EH (cell line): ENCODE data around the gene ANP32A.
A peak's percentile ranks its signal among the peaks of the same experiment; 100 is the strongest.

ENCODE experiments used
- DNase-seq: peaks from one replicate; pipeline ENCODE4 v3.0.0-alpha.2; 2015; ENCODE audit warnings: low read depth

The ANP32A gene

DNA sequence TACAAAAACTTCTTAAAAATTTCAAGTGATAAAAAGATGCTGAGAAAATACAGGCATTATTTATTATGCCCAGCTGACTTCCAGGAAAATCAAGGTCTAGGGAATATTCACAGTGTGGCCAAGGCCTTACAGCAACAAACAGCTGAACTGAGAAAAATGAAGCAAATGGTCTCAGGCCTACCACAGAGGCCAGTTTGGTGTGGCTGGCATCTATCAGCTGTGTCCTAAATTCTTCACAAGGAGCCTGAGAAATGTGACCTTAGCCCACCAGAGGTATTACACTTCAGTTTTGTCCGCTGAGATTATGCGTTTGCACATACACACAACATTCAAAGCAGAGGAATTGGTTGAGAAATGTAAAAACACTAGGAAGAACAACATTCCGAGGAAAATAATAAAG is 77.4 kb downstream of the ANP32A start:
- DNase-seq = no peak

GRCh38 chr15:68739390-68740080 is 81.2 kb downstream of the ANP32A start:
- no peak for DNase-seq

DNA sequence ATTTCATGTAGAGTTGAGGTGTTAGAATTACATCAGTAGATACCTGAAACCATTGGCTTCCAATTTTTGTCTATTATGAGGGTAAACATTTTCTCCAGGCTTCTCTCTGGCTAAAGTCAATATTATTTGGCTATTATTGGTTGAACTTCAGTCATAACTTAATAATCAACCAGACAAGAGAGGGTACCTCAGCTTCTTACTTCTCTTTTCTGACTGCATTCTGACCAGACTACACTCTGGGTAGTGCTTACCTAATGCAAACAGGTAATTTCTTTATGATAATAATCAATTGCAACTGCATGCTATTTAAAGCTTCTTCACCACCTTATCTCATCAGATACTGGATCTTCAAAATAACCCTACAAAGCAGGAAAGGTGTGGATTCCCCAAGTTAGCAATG is 85.1 kb downstream of the ANP32A start:
- DNase-seq = no peak

- no peak for DNase-seq
Observed at GRCh38 chr15:68734881-68735280, 85.8 kb downstream of the ANP32A start.

- DNase-seq = no peak
Observed at GRCh38 chr15:68734352-68734751, 86.3 kb downstream of the ANP32A start.

DNA sequence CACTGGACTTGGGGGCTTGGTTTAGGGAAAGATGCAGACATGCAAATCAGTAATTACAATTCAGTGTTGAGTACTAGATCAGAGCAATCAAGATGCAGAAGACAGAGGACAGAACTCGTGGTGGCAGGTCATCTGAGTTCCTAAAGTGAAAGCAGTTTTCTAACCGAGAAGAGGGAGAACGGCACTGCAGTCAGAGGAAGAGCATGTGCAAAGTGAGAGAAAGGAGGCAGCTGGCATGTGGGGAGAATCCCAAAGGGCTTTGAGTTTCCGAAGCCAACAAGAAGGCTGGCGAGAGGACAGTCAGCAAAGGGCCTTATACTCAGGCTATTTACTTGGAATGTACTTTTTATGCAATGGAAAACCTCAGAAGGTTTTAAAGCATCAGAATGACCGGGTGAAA is 87.0 kb downstream of the ANP32A start:
- DNase-seq = no peak

- no peak for DNase-seq
Observed at GRCh38 chr15:68732451-68732850, 88.2 kb downstream of the ANP32A start.

GRCh38 chr15:68730976-68731897 is 89.5 kb downstream of the ANP32A start:
- DNase-seq = no peak

- DNase-seq = peak; percentile 61
Observed at GRCh38 chr15:68730471-68730919, 90.2 kb downstream of the ANP32A start.

GRCh38 chr15:68729789-68730411 is 90.8 kb downstream of the ANP32A start:
- peak; percentile 60 for DNase-seq
